HG03521 (cell line): ENCODE measurements around the gene SIAE.

Experiments used
- ATAC-seq: cut with Tn5 transposase; IDR thresholded peaks from one replicate; pipeline ENCODE4 v1.9.1; 2021; ENCODE audit warnings: mild to moderate bottlenecking, moderate library complexity; ENCODE audit not compliant: unreplicated experiment

The SIAE gene

GRCh38 chr11:124673333-124674167 lies at the start of gene SIAE, which contains the start of gene SPA17:
SIAE (minus strand) TSS chr11:124673739; CDS start chr11:124673708, 31 bp downstream.
SPA17 (plus strand) TSS chr11:124673904; CDS start chr11:124675265, 1,361 bp downstream.
- ATAC-seq = peak; percentile 83

DNA sequence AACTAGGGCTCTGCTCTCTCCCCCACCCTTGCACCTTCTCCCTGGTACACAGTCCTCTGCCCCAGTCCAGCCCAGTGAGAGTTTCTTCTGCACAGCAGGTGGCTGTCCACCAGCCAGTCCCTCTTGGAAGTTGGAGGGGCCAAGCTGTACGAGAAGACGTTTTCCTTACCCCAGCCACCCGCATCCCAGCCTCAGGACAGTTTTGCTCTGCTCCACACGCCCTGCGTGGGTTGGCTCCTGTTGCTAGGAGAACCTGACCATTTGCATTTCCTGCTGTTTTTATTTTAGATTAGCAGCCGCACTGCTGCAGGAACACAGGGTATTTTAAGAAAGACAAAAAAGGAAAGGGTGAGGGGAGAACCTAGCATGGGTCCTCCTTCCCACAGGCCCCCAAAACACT lies 48.6 kb upstream of the SIAE start:
- no peak for ATAC-seq

DNA sequence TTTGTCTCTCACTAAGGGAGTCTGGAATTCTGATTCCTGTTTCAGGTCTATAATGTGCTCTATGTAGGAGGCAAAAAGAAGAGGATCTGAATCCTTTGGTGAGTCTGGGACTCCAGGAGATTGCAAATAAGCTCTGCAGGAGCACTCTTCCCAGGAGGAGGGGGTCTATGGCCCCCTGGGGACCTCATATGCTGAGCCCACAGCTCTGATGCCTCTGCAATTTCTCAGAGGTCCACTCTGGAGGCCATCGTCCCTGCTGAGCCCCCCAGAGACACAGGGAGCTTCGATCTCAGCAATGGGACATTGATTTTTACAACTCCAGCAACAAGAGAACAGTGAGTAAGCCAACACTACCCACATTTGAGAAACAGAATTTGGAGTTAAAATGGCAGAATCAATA lies 46.0 kb upstream of the SIAE start:
- ATAC-seq = no peak

- ATAC-seq = no peak
These were observed 45.3 kb upstream of the SIAE start for GRCh38 chr11:124718801-124719200.

GRCh38 chr11:124717786-124718651 lies 44.5 kb upstream of the SIAE start:
- ATAC-seq = no peak

- ATAC-seq = peak; percentile 42
These were observed 43.9 kb upstream of the SIAE start for GRCh38 chr11:124717421-124717785.

DNA sequence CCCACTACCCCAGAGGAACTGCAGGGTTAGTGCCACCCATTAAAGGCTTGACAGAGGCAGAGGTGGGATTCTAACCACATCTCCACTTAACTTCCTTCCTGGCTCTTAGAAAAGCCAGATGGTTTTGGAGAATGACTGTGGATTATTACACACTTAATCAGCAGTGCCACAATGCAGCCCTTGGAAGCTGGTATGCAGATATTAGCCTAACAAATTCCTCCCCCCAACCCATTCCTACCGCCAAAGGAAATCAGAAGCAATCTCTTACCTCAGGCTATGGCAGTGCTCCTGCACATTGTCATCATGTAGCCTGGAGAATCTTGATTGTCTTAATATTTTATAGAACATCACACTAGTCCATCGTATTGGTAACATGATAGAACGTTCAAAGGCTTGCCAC lies 43.1 kb upstream of the SIAE start:
- no peak for ATAC-seq

- ATAC-seq = no peak
These were observed 38.9 kb upstream of the SIAE start for GRCh38 chr11:124712392-124712791.

DNA sequence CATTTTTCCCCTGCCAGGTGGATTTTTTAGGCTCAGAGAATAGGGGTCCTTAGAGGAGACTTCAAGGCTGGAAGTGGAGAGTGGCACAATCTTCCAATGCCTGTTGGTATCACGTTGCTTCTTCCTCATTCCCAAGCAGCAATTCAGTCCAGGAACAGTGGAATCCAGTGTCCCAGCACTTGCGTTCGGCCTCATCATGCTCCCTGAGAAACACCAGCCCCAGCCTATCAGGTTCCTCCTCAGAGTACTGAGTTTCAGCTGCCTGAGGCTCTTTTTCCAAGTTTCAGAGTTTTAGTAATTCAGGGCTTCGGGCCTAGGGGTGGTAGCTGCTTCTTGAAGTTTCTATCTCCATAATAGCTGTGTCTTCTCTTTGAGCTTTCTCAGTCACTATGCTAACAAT lies 34.3 kb upstream of the SIAE start:
- no peak for ATAC-seq

DNA sequence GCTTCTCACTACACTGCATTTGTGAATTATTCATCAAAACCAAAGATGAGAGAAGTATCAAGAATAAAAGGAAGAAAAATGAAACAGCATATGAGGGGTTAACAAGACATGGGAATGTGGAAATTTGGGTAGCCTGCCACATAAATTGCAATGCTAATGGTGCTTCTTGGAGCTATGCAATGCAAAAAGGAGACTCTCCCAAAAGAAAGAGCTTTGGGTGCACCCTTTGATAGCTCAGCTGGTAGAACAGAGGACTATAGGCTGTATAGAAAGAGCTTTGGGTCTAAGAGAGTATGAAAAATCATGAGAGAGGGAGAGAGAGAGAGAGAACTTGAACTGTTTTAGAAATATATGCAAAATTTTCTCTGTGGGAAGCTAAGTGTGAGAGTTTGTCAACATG lies 26.5 kb upstream of the SIAE start:
- no peak for ATAC-seq

DNA sequence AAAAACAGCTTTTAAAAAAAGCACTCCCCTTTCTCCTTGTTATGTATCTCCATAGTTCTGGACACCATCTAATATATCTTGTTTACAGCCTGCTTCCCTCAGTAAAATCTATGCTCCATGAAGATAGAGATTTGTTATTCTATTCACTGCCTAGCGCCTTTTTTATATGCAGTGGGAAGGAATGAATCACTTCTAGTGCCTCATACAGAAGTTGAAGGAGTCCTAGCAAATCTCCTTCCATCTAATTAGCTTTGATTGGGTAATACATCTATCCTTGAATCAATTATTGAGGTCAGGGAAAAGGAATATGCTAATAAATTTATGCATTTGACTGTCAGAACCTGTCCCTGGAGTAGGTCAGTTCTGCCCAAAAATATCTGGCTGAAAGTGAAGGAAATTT lies 26.0 kb upstream of the SIAE start:
- ATAC-seq = no peak

DNA sequence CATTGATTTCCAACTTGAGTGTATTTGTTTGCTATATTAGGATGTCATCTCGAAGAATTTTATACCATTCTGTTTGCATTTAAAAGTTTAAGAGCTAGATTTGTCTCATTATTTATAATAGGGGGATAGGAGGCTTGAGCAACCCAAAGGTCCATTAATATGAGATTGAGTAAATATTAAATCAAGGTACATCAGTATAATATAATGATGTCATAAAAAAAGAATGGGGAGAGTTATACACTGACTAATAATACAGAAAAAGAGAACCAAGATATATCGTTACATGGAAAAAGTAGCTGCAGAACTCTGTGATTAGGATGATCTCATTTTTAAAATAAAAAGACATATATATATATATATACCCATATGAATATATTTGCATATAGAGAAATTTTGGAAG lies 19.6 kb upstream of the SIAE start:
- ATAC-seq = no peak

DNA sequence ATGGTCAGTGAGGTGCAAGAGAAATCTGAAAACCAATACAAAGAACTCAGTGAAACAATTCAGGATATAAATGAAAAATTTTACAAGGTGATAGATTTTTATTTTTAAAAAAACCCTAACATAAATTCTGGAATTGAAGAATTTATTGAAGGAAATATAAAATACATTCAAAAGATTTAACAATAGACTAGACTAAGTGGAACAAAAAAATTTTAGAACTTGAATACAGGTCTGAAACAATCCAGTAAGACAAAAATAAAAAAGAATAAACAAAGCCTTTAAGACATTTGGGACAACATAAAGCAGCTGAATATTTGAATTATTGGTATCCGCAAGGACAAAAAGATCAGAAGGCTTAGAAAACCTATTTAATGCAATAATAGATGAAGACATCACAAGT lies 8.9 kb upstream of the SIAE start:
- ATAC-seq = no peak

DNA sequence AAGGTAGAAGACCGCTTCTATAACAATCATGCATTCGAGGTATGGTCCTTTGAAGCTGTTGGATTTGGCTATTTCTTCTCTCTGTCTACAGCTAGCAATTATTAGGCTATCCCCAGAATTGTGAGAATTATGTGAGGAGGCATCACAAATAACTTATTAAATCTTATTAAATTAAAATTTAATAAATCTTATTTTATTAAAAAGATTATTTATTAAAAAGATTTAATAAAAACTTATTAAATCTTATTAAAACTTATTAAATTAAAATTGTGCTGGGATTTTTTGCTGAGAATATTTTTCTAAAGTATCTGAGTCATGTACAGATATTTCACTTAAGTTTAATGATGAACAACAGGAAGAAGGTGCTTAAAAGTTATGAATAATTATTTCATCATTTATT lies 7.9 kb upstream of the SIAE start:
- ATAC-seq = no peak

- ATAC-seq = no peak
These were observed 4.9 kb upstream of the SIAE start for GRCh38 chr11:124678416-124678815.

GRCh38 chr11:124676386-124676785 lies 2.8 kb upstream of the SIAE start:
- ATAC-seq = no peak

GRCh38 chr11:124674571-124674970 lies 1.0 kb upstream of the SIAE start:
- no peak for ATAC-seq

DNA sequence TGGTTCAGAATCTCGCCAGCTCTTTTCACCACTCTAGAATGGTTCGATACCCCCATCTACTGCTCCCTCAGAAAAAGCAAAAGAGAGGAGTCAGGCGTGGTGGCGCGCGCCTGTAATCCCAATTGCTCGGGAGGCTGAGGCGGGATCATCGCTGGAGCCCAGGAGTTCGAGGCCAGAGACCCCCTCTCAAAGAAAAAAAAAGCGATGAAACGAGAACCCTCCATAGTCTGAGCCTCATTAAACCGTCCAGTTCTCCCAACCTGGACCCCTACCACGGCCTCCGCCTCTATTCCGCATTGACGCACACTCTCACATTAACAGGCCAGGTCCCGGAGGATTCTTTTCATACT lies 604 bp upstream of the SIAE start:
- ATAC-seq = no peak

DNA sequence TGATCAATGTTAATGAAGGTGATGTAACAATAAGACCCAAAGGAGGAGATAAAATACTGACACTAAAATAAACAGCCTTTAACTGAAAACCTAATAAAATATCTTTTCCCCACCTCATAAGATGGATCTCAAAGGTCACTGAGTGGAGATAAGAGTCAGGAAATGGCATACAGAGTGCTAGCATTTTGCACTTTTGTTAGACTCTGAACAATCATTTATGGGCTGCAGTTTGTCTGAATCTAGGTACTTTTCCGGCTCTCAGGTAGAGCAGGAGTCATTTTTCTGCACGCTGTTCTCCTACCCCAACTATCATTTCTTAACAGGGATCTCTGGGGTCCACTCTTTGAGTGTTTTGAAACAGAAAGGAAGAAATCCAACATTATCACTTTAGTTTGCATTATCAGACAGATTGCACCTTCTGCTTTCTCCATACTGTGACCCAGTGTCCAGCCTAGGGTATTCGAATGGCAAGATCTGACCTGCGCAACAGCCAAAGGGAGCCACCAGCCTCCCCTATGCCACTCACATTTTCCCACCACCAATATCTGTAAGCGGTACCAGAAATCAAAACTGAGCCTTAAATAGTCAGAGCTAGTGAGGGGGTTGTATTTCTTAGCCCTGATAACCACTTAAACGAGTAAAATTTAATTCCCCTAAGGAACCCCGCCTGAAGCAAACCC lies 863 bp downstream of the SIAE start:
- ATAC-seq = no peak

- ATAC-seq = no peak
These were observed 2.8 kb downstream of the SIAE start for GRCh38 chr11:124670732-124671131.

GRCh38 chr11:124669193-124669592 lies 4.3 kb downstream of the SIAE start:
- ATAC-seq = no peak

GRCh38 chr11:124667601-124668000 lies 5.9 kb downstream of the SIAE start:
- ATAC-seq = no peak
